Skin epidermis (tissue), 12 donors: ENCODE data around the gene ZNF511.
A peak's percentile ranks its signal among the peaks of the same experiment; 100 is the strongest.

Experiments used
- H3K27ac ChIP-seq, 21 experiments: fragments of 200-600 bp; sonication (generic) in 11 of 21; one replicate each; pipeline ENCODE4 v1.5.0; 2020; ENCODE audit warnings: mild to moderate bottlenecking in 3 of 21, inconsistent platforms in 2 of 21, moderate library complexity in 2 of 21
- H3K4me3 ChIP-seq, 7 experiments: fragments of 200-600 bp; sonication (generic) in 2 of 7; one replicate each; pipeline ENCODE4 v1.5.0; 2020; ENCODE audit warnings: inconsistent platforms in 2 of 7, mild to moderate bottlenecking in 2 of 7, moderate library complexity in 1 of 7

Gene ZNF511

GRCh38 chr10:133347710-133348517 is 39.2 kb downstream of the ZNF511 start:
- Histone ChIP-seq H3K4me3 (no peak overlapping the region), H3K27ac (no peak overlapping the region)

GRCh38 chr10:133349160-133349568 is 40.5 kb downstream of the ZNF511 start:
- H3K4me3 ChIP-seq = no peak overlapping the region
- H3K27ac ChIP-seq = no peak overlapping the region

- no peak overlapping the region for H3K27ac ChIP-seq
- H3K4me3 ChIP-seq = no peak overlapping the region
Measured at GRCh38 chr10:133349577-133350011, 40.9 kb downstream of the ZNF511 start.

- H3K27ac ChIP-seq = no peak overlapping the region
- H3K4me3 ChIP-seq = no peak overlapping the region
Measured at GRCh38 chr10:133350283-133350949, 41.7 kb downstream of the ZNF511 start.

- Histone ChIP-seq H3K4me3 (no peak overlapping the region), H3K27ac (no peak overlapping the region)
Measured at GRCh38 chr10:133350950-133351329, 42.2 kb downstream of the ZNF511 start.

- no peak overlapping the region for H3K4me3 ChIP-seq
- H3K27ac ChIP-seq = no peak overlapping the region
Measured at GRCh38 chr10:133351408-133352318, 42.9 kb downstream of the ZNF511 start.

DNA sequence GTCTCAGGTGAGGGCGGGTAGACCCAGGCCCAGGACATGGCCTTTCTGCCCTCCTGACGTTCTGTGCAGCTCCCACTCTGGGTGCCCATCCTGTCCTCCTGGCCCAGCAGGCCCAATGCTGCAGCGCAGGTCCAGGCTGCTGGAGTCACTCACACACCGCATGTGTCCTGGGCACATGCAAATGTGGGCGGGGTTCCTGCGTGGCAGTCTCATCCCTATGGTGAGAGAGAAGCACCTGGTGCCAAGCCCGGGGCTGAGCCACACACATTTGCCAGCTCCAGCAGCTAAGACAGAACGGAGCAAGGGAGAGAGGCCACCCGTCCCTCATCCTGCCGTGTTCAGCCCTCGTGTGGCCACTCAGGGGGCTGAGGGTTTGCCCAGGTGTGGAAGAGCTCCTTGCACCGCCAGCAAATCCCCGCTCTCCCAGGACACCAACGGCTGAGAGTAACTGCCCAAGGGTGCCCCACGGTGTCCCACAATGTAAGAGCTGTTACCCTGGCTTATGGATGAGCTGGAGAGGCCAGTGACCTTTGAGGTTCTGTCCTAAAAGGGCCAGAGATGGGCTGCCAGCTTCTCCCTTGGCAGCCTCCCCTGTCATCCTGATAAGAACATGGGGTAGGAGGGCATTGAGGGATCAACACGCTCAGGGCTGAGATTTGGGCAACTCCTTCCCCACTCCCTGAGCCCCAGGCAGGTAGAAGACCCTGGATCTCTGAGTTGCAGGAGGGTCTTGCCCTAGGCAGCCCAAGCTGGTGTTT is 44.7 kb downstream of the ZNF511 start:
- Histone ChIP-seq H3K4me3 (no peak overlapping the region), H3K27ac (no peak overlapping the region)

GRCh38 chr10:133353988-133354605 is 45.4 kb downstream of the ZNF511 start:
- Histone ChIP-seq H3K4me3 (no peak overlapping the region), H3K27ac (no peak overlapping the region)

DNA sequence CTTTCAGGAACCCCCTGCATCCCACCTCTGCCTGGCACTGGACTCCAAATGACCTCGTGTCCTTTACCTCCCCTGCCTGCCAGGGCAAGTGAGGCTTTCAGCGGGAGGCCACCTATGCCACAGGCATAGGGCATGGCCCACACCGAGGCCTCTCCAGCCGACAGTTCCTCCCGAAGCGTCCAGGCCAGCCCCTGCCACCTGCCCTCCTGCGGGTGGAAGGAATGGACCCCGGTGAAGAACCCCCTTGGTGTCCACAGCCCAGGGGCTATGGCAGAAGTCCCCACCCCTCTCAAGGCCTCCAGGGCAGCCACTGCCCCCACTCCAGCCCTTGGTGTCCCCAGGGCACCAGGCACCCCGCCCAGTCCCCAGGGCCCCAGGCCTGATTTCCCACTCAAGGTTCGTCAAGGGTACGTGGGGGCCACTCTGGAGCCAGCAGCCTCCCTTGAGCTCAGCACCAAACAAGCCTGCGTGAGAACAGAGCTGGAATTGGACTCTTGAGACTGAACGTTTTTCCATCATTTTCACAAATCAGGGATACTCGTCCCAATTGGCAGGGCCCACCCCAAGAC is 46.0 kb downstream of the ZNF511 start:
- Histone ChIP-seq H3K4me3 (no peak overlapping the region), H3K27ac (no peak overlapping the region)

GRCh38 chr10:133355266-133355665 is 46.6 kb downstream of the ZNF511 start:
- Histone ChIP-seq H3K27ac (no peak overlapping the region), H3K4me3 (no peak overlapping the region)

DNA sequence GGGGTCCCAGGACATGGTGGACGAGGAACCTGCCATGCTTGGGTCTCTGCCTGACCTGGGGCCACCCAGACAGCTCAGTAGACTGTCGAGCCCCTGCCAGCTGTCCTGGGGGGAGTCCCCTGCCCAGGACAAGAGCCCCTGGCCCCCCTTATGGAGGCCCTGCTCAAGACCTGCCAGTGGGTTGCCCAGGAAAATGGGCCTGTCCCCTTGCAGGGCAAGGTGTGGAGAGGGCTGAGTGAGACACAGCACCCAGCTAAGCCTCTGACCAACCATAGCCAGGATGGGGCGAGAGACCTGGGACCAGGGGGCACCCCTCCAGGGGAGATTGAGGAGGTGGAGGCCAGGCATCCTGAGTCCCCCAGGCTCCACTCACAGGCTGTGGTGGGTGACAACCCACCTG is 47.3 kb downstream of the ZNF511 start:
- Histone ChIP-seq H3K27ac (no peak overlapping the region), H3K4me3 (no peak overlapping the region)

GRCh38 chr10:133356549-133357284 is 48.0 kb downstream of the ZNF511 start:
- peak overlapping the region in 17 of 21 experiments; percentile 56 to 86 (median 70) for H3K27ac ChIP-seq
- peak overlapping the region; percentile 37 to 75 (median 58) for H3K4me3 ChIP-seq

DNA sequence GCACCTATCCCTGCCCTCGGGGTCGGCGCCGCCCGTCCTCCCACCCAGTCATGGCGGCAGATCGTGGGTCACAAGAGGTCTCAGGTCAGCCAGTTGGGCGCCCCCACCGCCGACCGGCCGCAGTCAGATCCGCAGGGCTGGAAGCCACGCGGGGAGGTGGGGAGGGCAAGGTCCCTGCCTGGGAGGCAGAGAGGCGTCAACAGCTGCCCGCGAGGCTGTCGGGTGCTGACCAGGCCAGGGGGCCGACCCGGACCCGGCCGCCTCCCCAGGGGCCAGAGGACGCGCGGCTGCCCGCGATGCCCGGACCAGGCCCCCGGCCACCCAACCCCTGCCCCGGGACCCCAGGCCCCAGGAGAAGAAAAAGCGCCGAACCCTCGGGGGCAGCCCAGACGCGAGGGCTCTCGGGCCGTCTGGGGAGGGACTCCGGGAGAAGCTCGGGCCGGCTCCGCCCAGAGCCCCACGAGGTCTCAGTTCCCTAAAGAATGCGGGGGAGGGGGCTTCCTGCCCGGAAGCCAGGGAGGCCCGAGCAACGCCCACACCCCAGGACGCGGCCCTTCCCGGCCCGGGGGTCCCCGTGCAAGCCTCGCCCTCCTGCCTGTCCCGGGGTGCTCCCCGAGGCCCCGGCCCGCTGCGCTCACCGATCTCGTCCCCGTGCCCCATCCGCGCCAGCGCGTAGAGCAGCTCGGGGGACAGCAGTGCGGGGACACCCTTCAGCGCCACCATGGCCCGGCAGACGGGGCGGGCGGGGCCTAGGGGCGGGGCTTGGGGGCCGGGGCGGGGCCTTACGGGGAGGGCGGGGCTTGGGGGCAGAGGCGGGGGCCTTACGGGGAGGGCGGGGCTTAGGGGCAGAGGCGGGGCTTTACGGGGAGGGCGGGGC is 48.8 kb downstream of the ZNF511 start, which contains the start of gene FUOM:
TSS of gene FUOM (minus strand) at position 735 of the 877 bp plus-strand sequence. CDS start at position 723, 12 bp downstream.
- peak within 1 kb of the TSS; percentile 37 to 75 (median 58) for H3K4me3 ChIP-seq
- peak within 1 kb of the TSS in 20 of 21 experiments; percentile 4 to 86 (median 69) for H3K27ac ChIP-seq

GRCh38 chr10:133358162-133358924 is 49.6 kb downstream of the ZNF511 start:
- peak overlapping the region in 3 of 7 experiments; percentile 52 to 60 (median 59) for H3K4me3 ChIP-seq

DNA sequence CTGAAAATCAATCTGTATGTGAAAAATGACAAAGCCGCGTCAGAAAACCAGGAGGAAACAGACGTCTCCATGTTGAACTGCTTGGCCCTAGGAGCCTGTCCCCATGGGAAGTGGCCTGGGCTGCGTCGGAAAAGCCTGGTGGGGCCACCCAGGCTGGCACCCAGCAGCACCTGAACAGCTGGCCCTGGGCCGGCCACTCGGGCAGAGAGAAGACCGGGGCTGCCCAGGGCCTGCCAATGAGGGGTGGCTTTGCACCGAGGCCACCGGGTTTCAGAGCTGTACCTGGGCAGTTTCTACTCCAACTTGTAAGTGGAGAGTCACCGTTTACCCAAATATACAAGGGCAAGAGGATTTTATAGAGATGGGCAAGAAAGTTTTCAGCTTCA is 50.2 kb downstream of the ZNF511 start:
- H3K27ac ChIP-seq = peak overlapping the region in 4 of 21 experiments; percentile 19 to 86 (median 24)

More at GRCh38 chr10:133358162-133358924, 49.6 kb downstream of the ZNF511 start:
- peak overlapping the region in 5 of 21 experiments; percentile 19 to 86 (median 66) for H3K27ac ChIP-seq

DNA sequence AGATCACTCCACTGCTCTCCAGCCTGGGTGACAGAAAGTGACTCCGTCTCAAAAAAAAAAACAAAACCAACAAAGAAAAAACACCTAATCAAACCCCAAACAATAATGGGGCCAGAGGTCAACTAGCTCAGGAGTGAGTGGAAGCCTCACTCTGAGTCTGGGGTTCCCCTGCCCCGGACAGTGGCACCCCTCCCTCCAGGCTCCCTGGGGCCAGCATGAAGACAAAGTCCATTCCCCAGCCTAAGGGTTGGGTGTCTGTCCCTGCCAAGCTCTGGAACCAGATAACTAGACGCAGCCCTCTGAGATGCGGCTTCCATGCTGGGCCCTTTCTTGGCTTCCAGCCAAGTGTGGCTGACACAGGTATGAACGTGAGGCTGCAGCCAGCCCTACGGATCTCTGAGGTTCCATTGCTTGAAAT is 50.8 kb downstream of the ZNF511 start:
- H3K27ac ChIP-seq = no peak overlapping the region
- H3K4me3 ChIP-seq = no peak overlapping the region

More for the DNA sequence above, 50.2 kb downstream of the ZNF511 start:
- H3K4me3 ChIP-seq = no peak overlapping the region
